Gastrocnemius medialis (tissue), 4 donors: ENCODE measurements around the gene GRIN2A. TPM values are rescaled to one million over a fixed set of nuclear protein-coding genes. Genes with fewer than 3 reads are reported as not detected.

Experiments
- ATAC-seq, 2 donors: fragments of 150-250 bp; one replicate each; pipeline ENCODE4 v1.9.1; 2016
- DNase-seq, 2 donors: peaks; one replicate each; pipeline ENCODE4 v3.0.0-alpha.2; 2019
- H3K27ac ChIP-seq, 4 donors: fragments of 200-600 bp; sonication (generic); 1 replicate in 1 of 4; 2 replicates in 3 of 4; pipeline ENCODE4 v1.5.1; 2016 to 2018; ENCODE audit warnings: mild to moderate bottlenecking in 2 of 4, moderate library complexity in 1 of 4
- H3K27me3 ChIP-seq, 3 donors: fragments of 200-600 bp; sonication (generic) in 2 of 3; 1 replicate in 1 of 3; 2 replicates in 2 of 3; pipeline versions ENCODE4 v1.5.1 to v1.6.0; 2016 to 2019; ENCODE audit warnings: mild to moderate bottlenecking in 1 of 3, moderate library complexity in 1 of 3
- H3K36me3 ChIP-seq, 2 donors: fragments of 200-600 bp; sonication (generic) in 1 of 2; one replicate each; pipeline ENCODE4 v1.5.1; 2017 to 2018
- H3K4me1 ChIP-seq, 2 donors: fragments of 200-600 bp; sonication (generic) in 1 of 2; one replicate each; pipeline ENCODE4 v1.5.1; 2016 to 2017; ENCODE audit warnings: mild to moderate bottlenecking in 2 of 2
- H3K4me3 ChIP-seq, 4 donors: fragments of 200-600 bp; sonication (generic) in 3 of 4; 1 replicate in 1 of 4; 2 replicates in 3 of 4; pipeline ENCODE4 v1.5.1; 2016 to 2019; ENCODE audit warnings: mild to moderate bottlenecking in 2 of 4
- H3K9me3 ChIP-seq, 3 donors: fragments of 200-600 bp; sonication (generic) in 2 of 3; 1 replicate in 1 of 3; 2 replicates in 2 of 3; pipeline ENCODE4 v1.5.1; 2016 to 2019
- POLR2A ChIP-seq, 2 donors: fragments of 450-650 bp; IDR thresholded peaks; one replicate each; pipeline ENCODE4 v1.6.1; 2017; ENCODE audit warnings: antibody characterized with exemption in 2 of 2, mild to moderate bottlenecking in 2 of 2, moderate library complexity in 2 of 2
- in situ Hi-C, 4 donors: fragments of 200-750 bp; cut with MboI; loops; one replicate each; pipeline versions ENCODE4 v1.15.0 to v1.8.0; 2017; ENCODE audit warnings: low sequenced_read_pairs in 4 of 4
- intact Hi-C: fragments of 100-400 bp; cut with DNase I; formaldehyde crosslinking; loops from one replicate; pipeline ENCODE4 v1.15.1; 2023; ENCODE audit warnings: low total_unique reads
- total RNA-seq, 4 donors: library from RNA; depleted of rRNA; stranded (reverse); fragments of >200 nt; gene quantifications; one replicate each; pipeline versions ENCODE4 v1.1.0 to v1.2.3, GENCODE V29; 2016
- TF ChIP-seq, protein P1 (sequence below), 5 experiments: fragments of 450-650 bp in 3 of 5; fragments of 200-600 bp in 2 of 5; sonication (generic) in 2 of 5; IDR thresholded peaks in 4 of 5; conservative IDR thresholded peaks in 1 of 5; 1 replicate in 4 of 5; 2 replicates in 1 of 5; pipeline ENCODE4 v1.5.1; 2016 to 2019; ENCODE audit warnings: antibody characterized with exemption in 5 of 5, mild to moderate bottlenecking in 3 of 5, moderate library complexity in 3 of 5

GRIN2A gene
- total RNA-seq, 4 donors from 2014 or later = 0.13 to 0.87 TPM; not detected in 2

DNA sequence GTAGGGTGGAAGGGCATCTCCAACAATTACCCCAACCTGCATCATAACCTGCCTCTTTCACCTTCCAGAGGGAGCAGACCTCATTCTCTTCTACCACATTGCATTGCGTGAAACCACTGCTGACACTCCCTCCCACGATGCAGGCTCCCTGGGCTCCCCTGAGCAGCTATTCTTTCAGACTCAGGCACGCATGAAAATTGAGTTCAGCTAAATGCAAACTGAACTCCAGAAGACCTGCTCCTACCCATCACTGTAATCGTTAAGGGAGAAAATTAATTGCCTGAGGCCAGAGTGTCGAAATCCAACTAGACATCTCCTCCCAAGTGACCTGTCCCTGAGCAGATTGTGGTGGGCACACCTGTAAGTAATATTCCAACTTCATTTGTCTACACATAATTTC, 186.0 kb downstream of the GRIN2A start:
- H3K4me3 ChIP-seq = no peak overlapping the region
- TF ChIP-seq, protein P1, sequence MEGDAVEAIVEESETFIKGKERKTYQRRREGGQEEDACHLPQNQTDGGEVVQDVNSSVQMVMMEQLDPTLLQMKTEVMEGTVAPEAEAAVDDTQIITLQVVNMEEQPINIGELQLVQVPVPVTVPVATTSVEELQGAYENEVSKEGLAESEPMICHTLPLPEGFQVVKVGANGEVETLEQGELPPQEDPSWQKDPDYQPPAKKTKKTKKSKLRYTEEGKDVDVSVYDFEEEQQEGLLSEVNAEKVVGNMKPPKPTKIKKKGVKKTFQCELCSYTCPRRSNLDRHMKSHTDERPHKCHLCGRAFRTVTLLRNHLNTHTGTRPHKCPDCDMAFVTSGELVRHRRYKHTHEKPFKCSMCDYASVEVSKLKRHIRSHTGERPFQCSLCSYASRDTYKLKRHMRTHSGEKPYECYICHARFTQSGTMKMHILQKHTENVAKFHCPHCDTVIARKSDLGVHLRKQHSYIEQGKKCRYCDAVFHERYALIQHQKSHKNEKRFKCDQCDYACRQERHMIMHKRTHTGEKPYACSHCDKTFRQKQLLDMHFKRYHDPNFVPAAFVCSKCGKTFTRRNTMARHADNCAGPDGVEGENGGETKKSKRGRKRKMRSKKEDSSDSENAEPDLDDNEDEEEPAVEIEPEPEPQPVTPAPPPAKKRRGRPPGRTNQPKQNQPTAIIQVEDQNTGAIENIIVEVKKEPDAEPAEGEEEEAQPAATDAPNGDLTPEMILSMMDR (IDR thresholded peaks at IDR 0.05 in 4 of 5, conservative IDR thresholded peaks at IDR 0.05 in 1 of 5) = no peak
- TF ChIP-seq POLR2A (IDR thresholded peaks at IDR 0.05) = no peak
- in situ Hi-C loops = no loop called here
- intact Hi-C loops = no loop called here
- no peaks in the 10 kb centered on the region for H3K4me1 ChIP-seq
- no peaks in the 10 kb centered on the region for H3K9me3 ChIP-seq
- H3K36me3 ChIP-seq = no peaks in the 10 kb centered on the region
- ATAC-seq = no peak
- DNase-seq = no peak
- H3K27me3 ChIP-seq = no peaks in the 10 kb centered on the region
- no peak overlapping the region for H3K27ac ChIP-seq

- intact Hi-C loops (no loop called here), in situ Hi-C loops (no loop called here)
- no peaks in the 10 kb centered on the region for H3K36me3 ChIP-seq
- no peaks in the 10 kb centered on the region for H3K4me1 ChIP-seq
- H3K9me3 ChIP-seq = no peaks in the 10 kb centered on the region
- DNase-seq (no peak), ATAC-seq (no peak)
- TF ChIP-seq, protein P1 (IDR thresholded peaks at IDR 0.05 in 4 of 5, conservative IDR thresholded peaks at IDR 0.05 in 1 of 5) = no peak
- no peak for TF ChIP-seq POLR2A (IDR thresholded peaks at IDR 0.05)
- H3K27me3 ChIP-seq = no peaks in the 10 kb centered on the region
- H3K27ac ChIP-seq = no peak overlapping the region
- H3K4me3 ChIP-seq = no peak overlapping the region
These were observed 189.8 kb downstream of the GRIN2A start for GRCh38 chr16:9992441-9992840.

DNA sequence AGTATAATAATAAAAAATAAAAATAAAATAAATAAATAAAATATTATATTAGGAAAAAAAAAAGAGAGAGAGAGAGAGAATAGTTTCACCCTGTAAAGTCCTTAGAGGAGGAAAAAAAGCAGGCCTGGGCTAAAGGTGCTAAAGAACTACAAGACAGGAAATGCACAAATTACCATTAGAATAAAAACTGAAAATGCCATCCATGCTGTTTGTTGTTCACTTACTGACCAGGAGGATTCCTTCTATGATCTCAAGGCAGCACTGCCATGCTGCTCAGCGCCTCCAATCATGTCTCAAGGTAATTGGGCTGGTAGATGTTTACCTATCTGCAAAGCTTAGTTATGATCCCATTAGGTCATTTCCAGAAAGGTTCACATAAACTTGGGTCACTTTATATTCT, 201.2 kb downstream of the GRIN2A start:
- Histone ChIP-seq H3K36me3 (no peaks in the 10 kb centered on the region), H3K4me1 (no peaks in the 10 kb centered on the region), H3K27me3 (no peaks in the 10 kb centered on the region), H3K4me3 (no peak overlapping the region), H3K9me3 (no peaks in the 10 kb centered on the region), H3K27ac (no peak overlapping the region)
- in situ Hi-C loops (no loop called here), intact Hi-C loops (no loop called here)
- DNase-seq = no peak
- ATAC-seq = no peak
- TF ChIP-seq, protein P1 (IDR thresholded peaks at IDR 0.05 in 4 of 5, conservative IDR thresholded peaks at IDR 0.05 in 1 of 5) = no peak
- TF ChIP-seq POLR2A (IDR thresholded peaks at IDR 0.05) = no peak

GRCh38 chr16:9978160-9978725, 204.0 kb downstream of the GRIN2A start:
- Histone ChIP-seq H3K36me3 (no peaks in the 10 kb centered on the region), H3K27ac (no peak overlapping the region), H3K4me3 (no peak overlapping the region), H3K27me3 (no peaks in the 10 kb centered on the region), H3K4me1 (no peaks in the 10 kb centered on the region), H3K9me3 (no peaks in the 10 kb centered on the region)
- ATAC-seq (no peak), DNase-seq (no peak)
- intact Hi-C loops (no loop called here), in situ Hi-C loops (no loop called here)
- TF ChIP-seq, protein P1 (IDR thresholded peaks at IDR 0.05 in 4 of 5, conservative IDR thresholded peaks at IDR 0.05 in 1 of 5) = no peak
- no peak for TF ChIP-seq POLR2A (IDR thresholded peaks at IDR 0.05)

- H3K4me1 ChIP-seq = no peaks in the 10 kb centered on the region
- H3K36me3 ChIP-seq = no peaks in the 10 kb centered on the region
- DNase-seq = no peak
- H3K27ac ChIP-seq = no peak overlapping the region
- ATAC-seq = no peak
- in situ Hi-C loops (no loop called here), intact Hi-C loops (no loop called here)
- H3K9me3 ChIP-seq = no peaks in the 10 kb centered on the region
- TF ChIP-seq POLR2A (IDR thresholded peaks at IDR 0.05) = no peak
- TF ChIP-seq, protein P1 (IDR thresholded peaks at IDR 0.05 in 4 of 5, conservative IDR thresholded peaks at IDR 0.05 in 1 of 5) = no peak
- no peak overlapping the region for H3K4me3 ChIP-seq
- H3K27me3 ChIP-seq = no peaks in the 10 kb centered on the region
These were observed 204.8 kb downstream of the GRIN2A start for GRCh38 chr16:9977333-9977897.
